SK-N-SH (cell line): ENCODE data around the gene MAP4.

Experiments used
- CTCF ChIP-seq: fragments of 200-600 bp; sonication (generic); IDR thresholded peaks from 2 replicates; pipeline ENCODE4 v1.6.1; 2017; ENCODE audit warnings: antibody characterized with exemption, mild to moderate bottlenecking, moderate library complexity
- EZH2phosphoT487 ChIP-seq: fragments of 200-600 bp; sonication (generic); IDR thresholded peaks from 2 replicates; pipeline ENCODE4 v1.6.1; 2017; ENCODE audit warnings: low read depth, mixed run types, mild to moderate bottlenecking, antibody characterized with exemption, moderate library complexity, borderline replicate concordance
- FOXJ3 ChIP-seq: sonication (generic); formaldehyde crosslinking; IDR thresholded peaks from 2 replicates; pipeline ENCODE4 v1.5.1; 2020; ENCODE audit warnings: mild to moderate bottlenecking, missing genetic modification reagents
- GABPA ChIP-seq: IDR thresholded peaks from 2 replicates; pipeline ENCODE4 v1.4.0; 2012; ENCODE audit warnings: low read depth, mild to moderate bottlenecking
- GATA2 ChIP-seq: sonication (generic); formaldehyde crosslinking; IDR thresholded peaks from 2 replicates; pipeline ENCODE4 v1.5.0; 2020; ENCODE audit warnings: mild to moderate bottlenecking, missing genetic modification reagents
- MAX ChIP-seq: IDR thresholded peaks from 2 replicates; pipeline ENCODE4 v1.4.0; 2012; ENCODE audit warnings: low read depth
- NFIC ChIP-seq: IDR thresholded peaks from 2 replicates; pipeline ENCODE4 v1.4.0; 2012; ENCODE audit warnings: borderline replicate concordance
- POLR2AphosphoS5 ChIP-seq: IDR thresholded peaks from 2 replicates; pipeline ENCODE4 v1.6.1; 2012; ENCODE audit warnings: low read depth, low read length
- SIN3A ChIP-seq: IDR thresholded peaks from 2 replicates; pipeline ENCODE4 v1.6.1; 2012; ENCODE audit warnings: low read depth, mild to moderate bottlenecking, low read length, moderate library complexity, borderline replicate concordance

GRCh38 chr3:47949979-47950378 is 66.2 kb downstream of the MAP4 start:
- TF ChIP-seq EZH2phosphoT487 = no peak
- no peak for TF ChIP-seq POLR2AphosphoS5
- TF ChIP-seq NFIC = no peak
- no peak for TF ChIP-seq SIN3A
- no peak for TF ChIP-seq GABPA
- TF ChIP-seq GATA2 = no peak
- TF ChIP-seq CTCF = no peak
- no peak for TF ChIP-seq FOXJ3 (CRISPR knock-in tag)
- TF ChIP-seq MAX = no peak
